Trophoblast cell (in vitro differentiated cells and primary cell): Measurements from ENCODE around the gene TGFB3. TPM values are rescaled to one million over a fixed set of nuclear protein-coding genes. Genes with fewer than 3 reads are reported as not detected.

Experiments
- DNase-seq, 2 donors: peaks; one replicate each; pipeline ENCODE4 v3.0.0-alpha.2; 2016
- H2AFZ ChIP-seq: 2 replicates; pipeline ENCODE4 v1.6.1; 2013; ENCODE audit warnings: low read length, moderate library complexity, mild to moderate bottlenecking; ENCODE audit not compliant: insufficient read depth, poor library complexity
- H2AK5ac ChIP-seq: 2 replicates; pipeline ENCODE4 v1.6.1; 2013; ENCODE audit warnings: mild to moderate bottlenecking, low read length
- H2BK120ac ChIP-seq: 2 replicates; pipeline ENCODE4 v1.6.1; 2013; ENCODE audit warnings: low read length, mild to moderate bottlenecking, moderate library complexity; ENCODE audit not compliant: insufficient read depth, poor library complexity
- H2BK12ac ChIP-seq: 2 replicates; pipeline ENCODE4 v1.6.1; 2013; ENCODE audit warnings: mild to moderate bottlenecking, low read length, moderate library complexity
- H2BK5ac ChIP-seq: 2 replicates; pipeline ENCODE4 v1.6.1; 2013; ENCODE audit warnings: low read length, low read depth, moderate library complexity, mild to moderate bottlenecking; ENCODE audit not compliant: poor library complexity
- H3K14ac ChIP-seq: 2 replicates; pipeline ENCODE4 v1.6.1; 2013; ENCODE audit warnings: mild to moderate bottlenecking, low read length
- H3K18ac ChIP-seq: 2 replicates; pipeline ENCODE4 v1.6.1; 2013; ENCODE audit warnings: mild to moderate bottlenecking, low read length
- H3K23ac ChIP-seq: 2 replicates; pipeline ENCODE4 v1.6.1; 2013; ENCODE audit warnings: low read length
- H3K27ac ChIP-seq: 2 replicates; pipeline ENCODE4 v1.5.1; 2013; ENCODE audit warnings: low read depth, mild to moderate bottlenecking, inconsistent platforms, low read length, moderate library complexity
- H3K27me3 ChIP-seq: 2 replicates; pipeline ENCODE4 v1.6.1; 2013; ENCODE audit warnings: inconsistent platforms, mild to moderate bottlenecking, low read length, moderate library complexity; ENCODE audit not compliant: insufficient read depth
- H3K36me3 ChIP-seq, 2 experiments: 1 replicate in 1 of 2; 2 replicates in 1 of 2; pipeline ENCODE4 v1.6.1; 2013; ENCODE audit warnings: low read length in 2 of 2, mild to moderate bottlenecking in 2 of 2, moderate library complexity in 1 of 2; ENCODE audit not compliant: insufficient read depth in 2 of 2, control insufficient read depth in 1 of 2
- H3K4ac ChIP-seq: 2 replicates; pipeline ENCODE4 v1.6.1; 2013; ENCODE audit warnings: low read depth, mild to moderate bottlenecking, low read length, moderate library complexity
- H3K4me1 ChIP-seq, 2 experiments: 1 replicate in 1 of 2; 2 replicates in 1 of 2; pipeline ENCODE4 v1.6.1; 2013; ENCODE audit warnings: low read length in 2 of 2, mild to moderate bottlenecking in 2 of 2, moderate library complexity in 1 of 2; ENCODE audit not compliant: insufficient read depth in 2 of 2, control insufficient read depth in 1 of 2
- H3K4me2 ChIP-seq: 2 replicates; pipeline ENCODE4 v1.6.1; 2013; ENCODE audit warnings: inconsistent platforms, mild to moderate bottlenecking, low read length, moderate library complexity
- H3K4me3 ChIP-seq: 2 replicates; pipeline ENCODE4 v1.5.1; 2013; ENCODE audit warnings: mild to moderate bottlenecking, low read depth, low read length, inconsistent platforms
- H3K79me1 ChIP-seq: one replicate; pipeline ENCODE4 v1.6.1; 2013; ENCODE audit warnings: low read length
- H3K79me2 ChIP-seq: 2 replicates; pipeline ENCODE4 v1.6.1; 2013; ENCODE audit warnings: low read length, mild to moderate bottlenecking; ENCODE audit not compliant: control insufficient read depth, insufficient read depth, poor library complexity
- H3K9ac ChIP-seq: 2 replicates; pipeline ENCODE4 v1.6.1; 2013; ENCODE audit warnings: mild to moderate bottlenecking, low read length
- H3K9me3 ChIP-seq: 2 replicates; pipeline ENCODE4 v1.6.1; 2013; ENCODE audit warnings: low read depth, mild to moderate bottlenecking, control low read depth, inconsistent platforms, low read length; ENCODE audit not compliant: insufficient read depth
- H4K12ac ChIP-seq: 2 replicates; pipeline ENCODE4 v1.6.1; 2013; ENCODE audit warnings: low read depth, mild to moderate bottlenecking, low read length, moderate library complexity
- H4K8ac ChIP-seq: 2 replicates; pipeline ENCODE4 v1.6.1; 2013; ENCODE audit warnings: low read depth, mild to moderate bottlenecking, low read length, moderate library complexity
- H4K91ac ChIP-seq: one replicate; pipeline ENCODE4 v1.6.1; 2013; ENCODE audit warnings: low read depth, mild to moderate bottlenecking, low read length, moderate library complexity
- WGBS: extraction: QIAGEN DNeasy Blood & Tissue Kit; methylation state at CpG from one replicate; pipeline ENCODE4 v1.1.7; 2013; ENCODE audit warnings: missing lambda C conversion rate; ENCODE audit not compliant: insufficient read length, insufficient coverage; ENCODE audit errors: extremely low coverage; 5-methylcytosine and 5-hydroxymethylcytosine counted together
- polyA plus RNA-seq: library from polyadenylated mRNA; stranded (reverse); fragments of 200-250 nt; gene quantifications from 2 replicates; pipeline ENCODE4 v1.2.3, GENCODE V29; 2013

Gene TGFB3
- 8.7 and 12.2 TPM in 2 replicates for polyA plus RNA-seq

DNA sequence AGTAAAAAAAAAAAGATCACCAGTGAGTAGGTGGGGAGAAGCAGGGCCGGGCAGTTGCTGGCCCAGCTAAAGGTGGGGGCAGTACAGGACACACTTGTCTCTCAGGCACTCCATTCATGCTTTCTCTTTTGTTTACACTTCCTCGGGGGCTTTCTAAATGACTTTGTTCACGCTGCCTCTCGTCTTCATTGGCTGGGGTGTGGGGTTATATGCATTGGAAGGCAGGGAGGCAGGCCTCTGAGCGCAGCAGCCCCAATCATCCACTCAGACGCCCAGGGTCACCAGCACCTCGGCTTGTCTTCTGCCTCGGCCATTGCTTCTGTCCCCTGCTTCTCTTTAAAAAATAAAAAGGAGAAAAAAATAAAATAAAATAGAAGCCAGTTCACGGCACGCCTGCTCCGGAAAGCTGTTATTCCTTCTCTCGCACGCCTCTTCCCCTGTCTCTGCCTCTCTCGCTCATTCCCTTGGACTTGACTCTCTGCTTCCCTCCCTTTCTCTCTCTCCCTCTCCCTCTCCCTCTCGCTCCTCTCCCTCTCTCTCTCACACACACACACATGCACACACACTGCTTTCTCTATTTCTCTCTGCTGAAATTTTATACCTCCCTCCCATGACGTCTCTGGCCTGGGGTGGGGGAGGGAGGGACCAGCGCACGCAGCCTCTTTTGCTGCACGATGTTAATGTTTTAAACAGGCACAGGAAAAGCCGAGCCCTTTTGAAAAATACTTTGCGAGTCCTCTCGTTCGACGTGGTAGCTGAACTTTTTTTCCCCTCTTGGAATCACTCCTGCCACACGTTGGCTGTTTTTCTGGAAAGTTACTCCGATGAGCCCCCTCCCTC is at the start of gene TGFB3:
TGFB3 (minus strand) TSS at position 570 of the 840 bp plus-strand sequence. CDS start 1,102 bp downstream, outside the sequence.
- H3K23ac ChIP-seq: no peak within 1 kb of the TSS
- H4K12ac ChIP-seq: no peak within 1 kb of the TSS
- peaks cover 11% of the 10 kb centered on the region for H3K79me1 ChIP-seq
- H3K27me3 ChIP-seq: peaks cover 4% of the 10 kb centered on the region
- peaks cover 5% of the 10 kb centered on the region for H3K79me2 ChIP-seq
- peak within 1 kb of the TSS; percentile 51 for H2AK5ac ChIP-seq
- H3K9ac ChIP-seq: no peak within 1 kb of the TSS
- H4K91ac ChIP-seq: peak within 1 kb of the TSS; percentile 72
- peak within 1 kb of the TSS; percentile 69 for H3K14ac ChIP-seq
- peaks cover 11 to 15% of the 10 kb centered on the region in 2 experiments for H3K4me1 ChIP-seq
- peak within 1 kb of the TSS; percentile 85 for H3K18ac ChIP-seq
- H3K27ac ChIP-seq: peak within 1 kb of the TSS; percentile 43
- peak within 1 kb of the TSS; percentile 87 for H2BK12ac ChIP-seq
- H2BK120ac ChIP-seq: peak within 1 kb of the TSS; percentile 73
- H2BK5ac ChIP-seq: peak within 1 kb of the TSS; percentile 66
- peak within 1 kb of the TSS; percentile 86 for H2AFZ ChIP-seq
- H3K36me3 ChIP-seq: no peaks in the 10 kb centered on the region
- H4K8ac ChIP-seq: peak within 1 kb of the TSS; percentile 57
- peaks cover 2% of the 10 kb centered on the region for H3K9me3 ChIP-seq
- H3K4ac ChIP-seq: no peak within 1 kb of the TSS
- peak in 1 of 2 donors; percentile 48 for DNase-seq
- H3K4me2 ChIP-seq: peak within 1 kb of the TSS; percentile 83
- WGBS: no CpG with 5 or more reads among the region's 26 CpGs
- H3K4me3 ChIP-seq: peak within 1 kb of the TSS; percentile 80

DNA sequence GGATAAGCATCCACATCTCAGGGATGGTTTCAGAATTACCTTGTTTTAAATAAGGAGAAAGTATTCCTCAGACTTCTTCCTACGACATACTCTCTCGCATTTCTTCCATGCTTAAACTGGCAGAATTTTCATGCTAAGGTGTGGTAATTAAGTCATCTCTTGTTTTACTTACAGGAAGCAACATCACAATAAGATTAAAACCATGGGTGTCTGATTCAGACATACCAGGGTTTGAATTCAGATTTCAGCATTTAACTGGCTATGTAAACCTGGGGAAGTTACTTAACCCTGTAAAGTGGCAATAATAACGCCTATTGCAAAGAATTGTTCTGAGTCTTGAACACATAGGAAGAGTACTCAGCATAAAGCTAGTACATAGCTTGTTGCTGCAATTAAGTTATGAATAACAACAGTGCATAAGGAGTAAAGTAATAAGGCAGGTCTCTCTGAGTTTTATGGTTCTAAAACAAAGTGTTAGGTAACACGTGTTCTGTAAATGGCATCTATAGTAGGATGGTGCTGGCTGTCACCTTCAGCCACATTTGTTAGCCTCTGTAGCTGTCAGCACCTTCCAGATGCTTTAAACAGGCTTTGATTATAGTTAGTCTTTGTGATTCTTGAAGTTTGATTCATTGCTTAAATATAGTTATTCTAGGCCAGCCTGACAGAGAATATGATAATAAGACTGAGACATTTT is 42.6 kb upstream of the TGFB3 start:
- peak in 1 of 2 donors; percentile 58 for DNase-seq
- H2BK120ac ChIP-seq: no peak overlapping the region
- no peak overlapping the region for H3K4me2 ChIP-seq
- no peak overlapping the region for H2AK5ac ChIP-seq
- no peak overlapping the region for H3K18ac ChIP-seq
- H4K12ac ChIP-seq: no peak overlapping the region
- no peak overlapping the region for H3K9ac ChIP-seq
- H4K8ac ChIP-seq: no peak overlapping the region
- H3K27me3 ChIP-seq: no peaks in the 10 kb centered on the region
- no CpG with 5 or more reads among the region's 4 CpGs for WGBS
- no peaks in the 10 kb centered on the region for H3K4me1 ChIP-seq
- H3K27ac ChIP-seq: no peak overlapping the region
- H3K14ac ChIP-seq: no peak overlapping the region
- H3K4ac ChIP-seq: no peak overlapping the region
- no peaks in the 10 kb centered on the region for H3K79me1 ChIP-seq
- no peak overlapping the region for H2AFZ ChIP-seq
- H3K9me3 ChIP-seq: peaks cover 5% of the 10 kb centered on the region
- H2BK5ac ChIP-seq: no peak overlapping the region
- no peaks in the 10 kb centered on the region for H3K79me2 ChIP-seq
- no peak overlapping the region for H3K4me3 ChIP-seq
- no peak overlapping the region for H3K23ac ChIP-seq
- H2BK12ac ChIP-seq: no peak overlapping the region
- H4K91ac ChIP-seq: no peak overlapping the region
- peaks cover 3 to 13% of the 10 kb centered on the region in 2 experiments for H3K36me3 ChIP-seq

DNA sequence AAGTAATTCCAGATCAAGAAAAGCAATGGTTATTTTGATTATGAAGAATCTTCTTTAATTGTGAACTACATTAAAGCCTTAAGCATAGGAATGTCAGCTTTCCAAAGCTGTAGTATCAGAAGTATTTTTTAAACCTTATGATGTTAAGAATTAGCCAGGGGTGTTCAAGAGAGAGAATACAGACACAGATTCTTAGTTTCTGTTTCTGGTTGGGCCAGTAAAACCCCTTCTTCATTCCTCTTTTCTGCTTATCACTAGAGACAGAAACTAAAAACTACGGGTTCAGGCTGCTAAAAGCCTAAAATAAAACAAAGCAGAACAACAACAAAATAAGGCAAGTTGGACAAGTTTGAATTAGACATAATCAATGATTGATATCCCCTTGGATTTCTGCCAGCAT is 42.0 kb upstream of the TGFB3 start:
- Histone ChIP-seq H2BK12ac (no peak overlapping the region), H2BK120ac (no peak overlapping the region), H2AFZ (no peak overlapping the region), H3K4ac (no peak overlapping the region), H4K8ac (no peak overlapping the region), H3K27me3 (no peaks in the 10 kb centered on the region), H3K18ac (no peak overlapping the region), H2AK5ac (no peak overlapping the region), H2BK5ac (no peak overlapping the region), H4K12ac (no peak overlapping the region), H3K9me3 (peaks cover 5% of the 10 kb centered on the region), H3K23ac (no peak overlapping the region), H4K91ac (no peak overlapping the region), H3K36me3 (peaks cover 3 to 13% of the 10 kb centered on the region in 2 experiments), H3K79me1 (no peaks in the 10 kb centered on the region), H3K14ac (no peak overlapping the region), H3K79me2 (no peaks in the 10 kb centered on the region), H3K4me1 (no peaks in the 10 kb centered on the region), H3K27ac (no peak overlapping the region), H3K9ac (no peak overlapping the region), H3K4me2 (no peak overlapping the region), H3K4me3 (no peak overlapping the region)
- whole genome bisulfite sequencing: no CpG with 5 or more reads among the region's 1 CpG
- DNase-seq: peak in 1 of 2 donors; percentile 49

DNA sequence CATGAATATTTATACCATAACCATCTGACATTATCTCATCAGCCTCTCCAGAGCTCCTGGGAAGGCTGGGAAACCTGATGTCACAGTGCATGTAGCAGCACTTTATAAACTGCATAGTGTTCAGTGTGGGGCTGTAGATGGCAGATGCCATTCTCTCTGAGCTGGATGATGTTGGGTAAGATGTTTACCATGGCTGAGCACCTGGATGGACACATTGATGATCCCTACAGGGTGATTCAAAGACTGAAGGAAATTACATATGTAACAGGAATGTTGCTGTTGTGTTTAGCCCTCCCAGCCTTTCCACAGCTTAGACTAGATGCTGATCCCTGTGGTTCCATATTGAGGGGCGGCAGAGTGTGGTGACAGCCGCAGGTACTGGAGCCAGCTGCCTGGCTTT is 41.2 kb upstream of the TGFB3 start:
- H3K27ac ChIP-seq: no peak overlapping the region
- H3K9ac ChIP-seq: no peak overlapping the region
- no peak overlapping the region for H3K18ac ChIP-seq
- no peak overlapping the region for H3K14ac ChIP-seq
- no peaks in the 10 kb centered on the region for H3K4me1 ChIP-seq
- H2AK5ac ChIP-seq: no peak overlapping the region
- no peaks in the 10 kb centered on the region for H3K79me1 ChIP-seq
- no CpG with 5 or more reads among the region's 2 CpGs for WGBS
- no peak overlapping the region for H4K12ac ChIP-seq
- no peak for DNase-seq
- H4K91ac ChIP-seq: no peak overlapping the region
- no peak overlapping the region for H2BK12ac ChIP-seq
- peaks cover 5% of the 10 kb centered on the region for H3K9me3 ChIP-seq
- no peak overlapping the region for H3K4me2 ChIP-seq
- no peak overlapping the region for H2AFZ ChIP-seq
- H2BK5ac ChIP-seq: no peak overlapping the region
- H3K27me3 ChIP-seq: no peaks in the 10 kb centered on the region
- no peaks in the 10 kb centered on the region for H3K79me2 ChIP-seq
- H3K36me3 ChIP-seq: peaks cover 3 to 13% of the 10 kb centered on the region in 2 experiments
- no peak overlapping the region for H2BK120ac ChIP-seq
- H3K4me3 ChIP-seq: no peak overlapping the region
- no peak overlapping the region for H3K4ac ChIP-seq
- no peak overlapping the region for H4K8ac ChIP-seq
- no peak overlapping the region for H3K23ac ChIP-seq
